ENCODE data around the gene C1orf232. TPM values are rescaled to one million over a fixed set of nuclear protein-coding genes. Genes with fewer than 3 reads are reported as not detected.

Gene C1orf232
- total and polyA plus RNA-seq, 9 of the 15 experiments (the other 6 are each of a cell fraction or from before 2014, with no cell fraction given), result not detected

DNA sequence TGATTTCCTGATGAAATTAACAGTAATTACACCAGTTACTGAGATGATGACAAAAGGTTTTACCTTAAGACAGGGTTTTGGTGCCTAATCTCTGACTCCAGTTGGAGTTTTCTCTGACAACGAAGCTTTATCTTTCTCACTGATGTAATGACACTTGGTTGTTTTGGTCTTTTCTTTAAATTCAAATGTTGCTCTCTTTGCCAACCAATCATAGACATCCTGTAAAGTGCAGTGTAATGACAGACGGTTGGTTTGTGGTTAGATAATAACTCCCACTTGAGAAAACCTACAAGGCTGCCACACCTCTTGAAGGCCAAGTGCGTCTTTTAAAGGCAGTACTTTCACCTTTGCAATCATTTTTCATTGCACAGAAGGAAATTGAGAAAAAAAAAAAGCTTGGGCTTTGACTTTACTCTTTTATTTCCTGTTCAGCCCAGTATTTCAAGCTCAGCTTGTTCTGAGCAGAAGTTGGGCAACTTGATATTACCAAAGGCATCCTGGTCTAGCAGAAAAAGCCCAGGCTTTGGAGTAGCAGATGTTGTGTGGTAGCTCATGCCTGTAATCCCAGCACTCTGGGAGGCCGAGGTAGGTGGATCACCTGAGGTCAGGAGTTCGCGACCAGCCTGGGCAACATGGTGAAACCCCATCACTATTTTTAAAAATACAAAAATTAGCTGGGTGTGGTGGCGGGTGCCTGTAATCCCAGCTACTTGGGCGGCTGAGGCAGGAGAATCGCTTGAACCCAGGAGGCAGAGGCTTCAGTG lies 42.3 kb downstream of the C1orf232 start (continued):
- TF ChIP-seq, protein P1, sequence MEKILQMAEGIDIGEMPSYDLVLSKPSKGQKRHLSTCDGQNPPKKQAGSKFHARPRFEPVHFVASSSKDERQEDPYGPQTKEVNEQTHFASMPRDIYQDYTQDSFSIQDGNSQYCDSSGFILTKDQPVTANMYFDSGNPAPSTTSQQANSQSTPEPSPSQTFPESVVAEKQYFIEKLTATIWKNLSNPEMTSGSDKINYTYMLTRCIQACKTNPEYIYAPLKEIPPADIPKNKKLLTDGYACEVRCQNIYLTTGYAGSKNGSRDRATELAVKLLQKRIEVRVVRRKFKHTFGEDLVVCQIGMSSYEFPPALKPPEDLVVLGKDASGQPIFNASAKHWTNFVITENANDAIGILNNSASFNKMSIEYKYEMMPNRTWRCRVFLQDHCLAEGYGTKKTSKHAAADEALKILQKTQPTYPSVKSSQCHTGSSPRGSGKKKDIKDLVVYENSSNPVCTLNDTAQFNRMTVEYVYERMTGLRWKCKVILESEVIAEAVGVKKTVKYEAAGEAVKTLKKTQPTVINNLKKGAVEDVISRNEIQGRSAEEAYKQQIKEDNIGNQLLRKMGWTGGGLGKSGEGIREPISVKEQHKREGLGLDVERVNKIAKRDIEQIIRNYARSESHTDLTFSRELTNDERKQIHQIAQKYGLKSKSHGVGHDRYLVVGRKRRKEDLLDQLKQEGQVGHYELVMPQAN (IDR thresholded peaks at IDR 0.05; ENCODE audit: borderline replicate concordance), result peak; percentile 65; the same call in 1 of the 2 replicates
- TF ChIP-seq, protein P2, sequence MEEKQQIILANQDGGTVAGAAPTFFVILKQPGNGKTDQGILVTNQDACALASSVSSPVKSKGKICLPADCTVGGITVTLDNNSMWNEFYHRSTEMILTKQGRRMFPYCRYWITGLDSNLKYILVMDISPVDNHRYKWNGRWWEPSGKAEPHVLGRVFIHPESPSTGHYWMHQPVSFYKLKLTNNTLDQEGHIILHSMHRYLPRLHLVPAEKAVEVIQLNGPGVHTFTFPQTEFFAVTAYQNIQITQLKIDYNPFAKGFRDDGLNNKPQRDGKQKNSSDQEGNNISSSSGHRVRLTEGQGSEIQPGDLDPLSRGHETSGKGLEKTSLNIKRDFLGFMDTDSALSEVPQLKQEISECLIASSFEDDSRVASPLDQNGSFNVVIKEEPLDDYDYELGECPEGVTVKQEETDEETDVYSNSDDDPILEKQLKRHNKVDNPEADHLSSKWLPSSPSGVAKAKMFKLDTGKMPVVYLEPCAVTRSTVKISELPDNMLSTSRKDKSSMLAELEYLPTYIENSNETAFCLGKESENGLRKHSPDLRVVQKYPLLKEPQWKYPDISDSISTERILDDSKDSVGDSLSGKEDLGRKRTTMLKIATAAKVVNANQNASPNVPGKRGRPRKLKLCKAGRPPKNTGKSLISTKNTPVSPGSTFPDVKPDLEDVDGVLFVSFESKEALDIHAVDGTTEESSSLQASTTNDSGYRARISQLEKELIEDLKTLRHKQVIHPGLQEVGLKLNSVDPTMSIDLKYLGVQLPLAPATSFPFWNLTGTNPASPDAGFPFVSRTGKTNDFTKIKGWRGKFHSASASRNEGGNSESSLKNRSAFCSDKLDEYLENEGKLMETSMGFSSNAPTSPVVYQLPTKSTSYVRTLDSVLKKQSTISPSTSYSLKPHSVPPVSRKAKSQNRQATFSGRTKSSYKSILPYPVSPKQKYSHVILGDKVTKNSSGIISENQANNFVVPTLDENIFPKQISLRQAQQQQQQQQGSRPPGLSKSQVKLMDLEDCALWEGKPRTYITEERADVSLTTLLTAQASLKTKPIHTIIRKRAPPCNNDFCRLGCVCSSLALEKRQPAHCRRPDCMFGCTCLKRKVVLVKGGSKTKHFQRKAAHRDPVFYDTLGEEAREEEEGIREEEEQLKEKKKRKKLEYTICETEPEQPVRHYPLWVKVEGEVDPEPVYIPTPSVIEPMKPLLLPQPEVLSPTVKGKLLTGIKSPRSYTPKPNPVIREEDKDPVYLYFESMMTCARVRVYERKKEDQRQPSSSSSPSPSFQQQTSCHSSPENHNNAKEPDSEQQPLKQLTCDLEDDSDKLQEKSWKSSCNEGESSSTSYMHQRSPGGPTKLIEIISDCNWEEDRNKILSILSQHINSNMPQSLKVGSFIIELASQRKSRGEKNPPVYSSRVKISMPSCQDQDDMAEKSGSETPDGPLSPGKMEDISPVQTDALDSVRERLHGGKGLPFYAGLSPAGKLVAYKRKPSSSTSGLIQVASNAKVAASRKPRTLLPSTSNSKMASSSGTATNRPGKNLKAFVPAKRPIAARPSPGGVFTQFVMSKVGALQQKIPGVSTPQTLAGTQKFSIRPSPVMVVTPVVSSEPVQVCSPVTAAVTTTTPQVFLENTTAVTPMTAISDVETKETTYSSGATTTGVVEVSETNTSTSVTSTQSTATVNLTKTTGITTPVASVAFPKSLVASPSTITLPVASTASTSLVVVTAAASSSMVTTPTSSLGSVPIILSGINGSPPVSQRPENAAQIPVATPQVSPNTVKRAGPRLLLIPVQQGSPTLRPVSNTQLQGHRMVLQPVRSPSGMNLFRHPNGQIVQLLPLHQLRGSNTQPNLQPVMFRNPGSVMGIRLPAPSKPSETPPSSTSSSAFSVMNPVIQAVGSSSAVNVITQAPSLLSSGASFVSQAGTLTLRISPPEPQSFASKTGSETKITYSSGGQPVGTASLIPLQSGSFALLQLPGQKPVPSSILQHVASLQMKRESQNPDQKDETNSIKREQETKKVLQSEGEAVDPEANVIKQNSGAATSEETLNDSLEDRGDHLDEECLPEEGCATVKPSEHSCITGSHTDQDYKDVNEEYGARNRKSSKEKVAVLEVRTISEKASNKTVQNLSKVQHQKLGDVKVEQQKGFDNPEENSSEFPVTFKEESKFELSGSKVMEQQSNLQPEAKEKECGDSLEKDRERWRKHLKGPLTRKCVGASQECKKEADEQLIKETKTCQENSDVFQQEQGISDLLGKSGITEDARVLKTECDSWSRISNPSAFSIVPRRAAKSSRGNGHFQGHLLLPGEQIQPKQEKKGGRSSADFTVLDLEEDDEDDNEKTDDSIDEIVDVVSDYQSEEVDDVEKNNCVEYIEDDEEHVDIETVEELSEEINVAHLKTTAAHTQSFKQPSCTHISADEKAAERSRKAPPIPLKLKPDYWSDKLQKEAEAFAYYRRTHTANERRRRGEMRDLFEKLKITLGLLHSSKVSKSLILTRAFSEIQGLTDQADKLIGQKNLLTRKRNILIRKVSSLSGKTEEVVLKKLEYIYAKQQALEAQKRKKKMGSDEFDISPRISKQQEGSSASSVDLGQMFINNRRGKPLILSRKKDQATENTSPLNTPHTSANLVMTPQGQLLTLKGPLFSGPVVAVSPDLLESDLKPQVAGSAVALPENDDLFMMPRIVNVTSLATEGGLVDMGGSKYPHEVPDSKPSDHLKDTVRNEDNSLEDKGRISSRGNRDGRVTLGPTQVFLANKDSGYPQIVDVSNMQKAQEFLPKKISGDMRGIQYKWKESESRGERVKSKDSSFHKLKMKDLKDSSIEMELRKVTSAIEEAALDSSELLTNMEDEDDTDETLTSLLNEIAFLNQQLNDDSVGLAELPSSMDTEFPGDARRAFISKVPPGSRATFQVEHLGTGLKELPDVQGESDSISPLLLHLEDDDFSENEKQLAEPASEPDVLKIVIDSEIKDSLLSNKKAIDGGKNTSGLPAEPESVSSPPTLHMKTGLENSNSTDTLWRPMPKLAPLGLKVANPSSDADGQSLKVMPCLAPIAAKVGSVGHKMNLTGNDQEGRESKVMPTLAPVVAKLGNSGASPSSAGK (IDR thresholded peaks at IDR 0.05), result peak; percentile 51; the same call in 1 of the 2 replicates
- TF ChIP-seq SP2 (IDR thresholded peaks at IDR 0.05; ENCODE audit: extremely low read depth, low read depth, low read length, poor library complexity, severe bottlenecking) (no peak), HEY1 (CRISPR knock-in tag; IDR thresholded peaks at IDR 0.05; ENCODE audit: borderline replicate concordance) (0 out of 2 replicates have a peak, but pooled peaks have one; percentile 4), ZNF384 (IDR thresholded peaks at IDR 0.05; ENCODE audit: low read depth, low read length) (peak; percentile 89), MCM5 (IDR thresholded peaks at IDR 0.05; ENCODE audit: low read depth) (no peak), MYC (IDR thresholded peaks at IDR 0.05; ENCODE audit: low read depth, low read length) (peak; percentile 73), MYC (CRISPR knock-in tag; IDR thresholded peaks at IDR 0.05; ENCODE audit: borderline replicate concordance, low read depth) (0 out of 2 replicates have a peak, but pooled peaks have one; percentile 45), NEUROD1 (IDR thresholded peaks at IDR 0.05; ENCODE audit: borderline replicate concordance, low read depth, low read length, partially characterized antibody) (peak; percentile 86), TAF9B (IDR thresholded peaks at IDR 0.05; ENCODE audit: partially characterized antibody) (peak; percentile 95)
- TF ChIP-seq, protein P3, sequence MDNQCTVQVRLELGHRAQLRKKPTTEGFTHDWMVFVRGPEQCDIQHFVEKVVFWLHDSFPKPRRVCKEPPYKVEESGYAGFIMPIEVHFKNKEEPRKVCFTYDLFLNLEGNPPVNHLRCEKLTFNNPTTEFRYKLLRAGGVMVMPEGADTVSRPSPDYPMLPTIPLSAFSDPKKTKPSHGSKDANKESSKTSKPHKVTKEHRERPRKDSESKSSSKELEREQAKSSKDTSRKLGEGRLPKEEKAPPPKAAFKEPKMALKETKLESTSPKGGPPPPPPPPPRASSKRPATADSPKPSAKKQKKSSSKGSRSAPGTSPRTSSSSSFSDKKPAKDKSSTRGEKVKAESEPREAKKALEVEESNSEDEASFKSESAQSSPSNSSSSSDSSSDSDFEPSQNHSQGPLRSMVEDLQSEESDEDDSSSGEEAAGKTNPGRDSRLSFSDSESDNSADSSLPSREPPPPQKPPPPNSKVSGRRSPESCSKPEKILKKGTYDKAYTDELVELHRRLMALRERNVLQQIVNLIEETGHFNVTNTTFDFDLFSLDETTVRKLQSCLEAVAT (IDR thresholded peaks at IDR 0.05), result peak; percentile 94 to 97
